HPDE6-E6E7 (cell line): ENCODE measurements around the gene HMG20A.

Source experiments
- DNase-seq: peaks from one replicate; pipeline ENCODE4 v3.0.0; 2011; ENCODE audit warnings: missing footprints; ENCODE audit errors: extremely low spot score

HMG20A gene

DNA sequence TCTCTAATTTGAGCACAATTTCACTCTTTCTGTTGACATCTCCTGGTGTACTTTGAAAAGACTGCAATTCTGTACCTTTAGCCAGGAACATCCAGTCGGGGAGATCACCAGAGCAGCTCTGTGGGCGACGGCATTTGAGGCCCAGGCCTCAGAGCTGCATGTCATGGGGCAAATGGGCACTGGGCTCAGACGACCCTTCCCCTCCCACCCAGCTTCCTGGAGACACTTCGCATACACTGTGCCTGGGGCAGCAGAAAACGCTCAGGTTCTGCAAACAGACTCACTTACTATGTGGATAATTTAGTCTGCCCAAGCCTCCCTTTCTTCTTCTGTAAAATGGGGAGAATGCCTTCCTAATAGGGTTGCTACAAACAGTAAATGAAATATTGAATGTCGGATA lies 96.9 kb downstream of the HMG20A start:
- no peak for DNase-seq

- DNase-seq: no peak
Measured at GRCh38 chr15:77518458-77518857, 97.8 kb downstream of the HMG20A start.

- no peak for DNase-seq
Measured at GRCh38 chr15:77519540-77519939, 98.9 kb downstream of the HMG20A start.

DNA sequence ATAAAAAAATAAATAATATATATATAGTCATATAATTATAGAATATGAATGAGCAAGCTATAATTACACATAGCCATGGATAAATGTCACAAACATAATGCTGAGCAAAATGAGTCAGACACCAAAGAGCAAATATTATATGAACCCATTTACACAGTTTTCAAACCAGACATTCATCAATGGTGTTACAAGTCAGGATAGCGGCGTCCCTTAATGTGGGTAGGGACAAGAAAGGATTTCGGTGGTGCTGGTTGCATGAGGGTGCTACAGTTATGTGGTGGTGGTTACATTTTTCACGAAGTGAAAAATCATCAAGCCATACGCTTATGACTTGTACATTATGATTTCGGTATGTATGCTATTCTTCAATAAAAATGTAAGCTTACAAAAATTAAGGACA lies 100.5 kb downstream of the HMG20A start:
- DNase-seq: no peak

- DNase-seq: no peak
Measured at GRCh38 chr15:77525400-77525811, 104.7 kb downstream of the HMG20A start.

DNA sequence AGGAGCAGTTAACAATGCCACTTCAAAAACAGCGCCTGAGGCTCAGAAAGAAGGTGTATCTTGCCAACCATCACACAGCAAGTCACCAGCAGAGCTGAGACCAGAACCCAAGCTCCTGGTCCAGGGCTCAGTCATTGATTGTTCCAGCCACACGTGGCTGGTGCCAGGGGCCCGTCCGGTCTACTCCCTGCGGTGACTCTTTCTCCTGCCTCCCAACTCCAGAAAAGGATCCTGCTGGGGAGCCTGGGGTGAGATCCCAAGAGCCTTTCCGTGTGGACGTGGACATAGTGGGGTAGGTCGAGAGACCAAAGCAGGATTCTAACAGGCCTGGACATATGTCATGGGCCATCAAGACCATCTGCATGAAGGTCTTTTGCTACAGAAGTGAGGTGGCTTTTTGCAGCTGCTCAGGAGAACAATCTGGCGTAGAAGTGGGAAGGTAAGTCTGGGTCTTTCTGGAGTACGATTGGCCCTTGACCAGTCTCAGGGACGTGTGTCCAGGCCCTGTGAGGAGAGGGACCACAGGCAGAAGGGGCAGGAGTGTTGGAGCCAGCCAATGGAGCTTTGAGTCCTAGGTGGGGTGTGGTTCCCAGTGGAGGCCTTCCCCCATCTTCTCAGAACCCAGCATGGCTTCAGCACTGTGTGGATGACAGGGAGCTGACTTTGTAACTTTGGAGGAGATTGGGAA lies 105.4 kb downstream of the HMG20A start:
- DNase-seq: no peak

DNA sequence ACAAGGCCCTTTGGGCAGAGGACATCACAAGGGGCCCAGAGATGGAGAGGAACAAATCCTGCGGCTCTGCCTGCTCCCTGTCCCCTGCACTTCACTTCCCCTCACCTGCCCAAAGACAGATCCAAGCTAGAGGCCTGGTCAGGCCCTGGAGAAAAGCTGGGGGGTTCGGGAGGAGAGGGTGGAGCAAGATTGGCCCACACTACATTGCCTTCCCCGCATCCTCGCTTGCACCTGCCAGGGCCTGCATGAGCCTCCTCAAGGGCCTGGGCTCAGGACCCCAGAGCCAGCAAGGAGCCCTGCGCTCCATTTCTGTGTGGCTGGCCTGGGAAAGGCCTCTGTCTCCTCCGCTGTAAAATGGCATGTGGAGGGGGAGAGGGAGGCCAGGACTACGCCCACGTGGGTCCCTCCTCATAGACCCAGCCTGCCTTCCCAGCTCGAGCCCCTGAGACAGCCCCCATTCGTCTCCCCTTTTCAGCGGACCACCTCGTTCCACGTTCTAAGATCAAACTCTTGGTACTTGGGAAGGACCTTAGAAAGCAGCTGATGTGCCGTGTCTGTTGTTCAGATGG lies 106.0 kb downstream of the HMG20A start:
- DNase-seq: no peak

GRCh38 chr15:77527164-77527778 lies 106.6 kb downstream of the HMG20A start:
- DNase-seq: no peak

GRCh38 chr15:77527831-77528231 lies 107.1 kb downstream of the HMG20A start:
- DNase-seq: no peak

- no peak for DNase-seq
Measured at GRCh38 chr15:77528290-77528967, 107.7 kb downstream of the HMG20A start.

DNA sequence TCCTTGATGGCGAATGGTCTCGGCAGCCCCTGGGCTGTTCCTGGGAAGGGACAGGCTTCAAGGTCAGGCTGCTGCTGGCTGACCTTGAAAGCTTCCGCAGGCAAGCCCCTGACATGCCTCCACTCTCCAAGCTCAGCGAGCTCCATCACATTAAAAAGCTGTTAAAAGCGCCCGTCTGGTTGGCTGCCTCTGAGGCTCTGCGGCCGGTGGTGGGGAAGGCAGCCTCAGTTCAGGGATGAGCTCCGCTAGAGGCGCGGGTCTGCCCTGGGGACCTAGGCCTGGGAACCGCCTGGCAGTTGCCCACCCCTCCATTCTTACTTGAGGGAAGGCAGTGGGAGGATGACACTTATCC lies 108.3 kb downstream of the HMG20A start:
- DNase-seq: no peak

GRCh38 chr15:77529394-77530159 lies 108.9 kb downstream of the HMG20A start:
- DNase-seq: no peak

GRCh38 chr15:77530576-77530975 lies 109.9 kb downstream of the HMG20A start:
- DNase-seq: no peak

DNA sequence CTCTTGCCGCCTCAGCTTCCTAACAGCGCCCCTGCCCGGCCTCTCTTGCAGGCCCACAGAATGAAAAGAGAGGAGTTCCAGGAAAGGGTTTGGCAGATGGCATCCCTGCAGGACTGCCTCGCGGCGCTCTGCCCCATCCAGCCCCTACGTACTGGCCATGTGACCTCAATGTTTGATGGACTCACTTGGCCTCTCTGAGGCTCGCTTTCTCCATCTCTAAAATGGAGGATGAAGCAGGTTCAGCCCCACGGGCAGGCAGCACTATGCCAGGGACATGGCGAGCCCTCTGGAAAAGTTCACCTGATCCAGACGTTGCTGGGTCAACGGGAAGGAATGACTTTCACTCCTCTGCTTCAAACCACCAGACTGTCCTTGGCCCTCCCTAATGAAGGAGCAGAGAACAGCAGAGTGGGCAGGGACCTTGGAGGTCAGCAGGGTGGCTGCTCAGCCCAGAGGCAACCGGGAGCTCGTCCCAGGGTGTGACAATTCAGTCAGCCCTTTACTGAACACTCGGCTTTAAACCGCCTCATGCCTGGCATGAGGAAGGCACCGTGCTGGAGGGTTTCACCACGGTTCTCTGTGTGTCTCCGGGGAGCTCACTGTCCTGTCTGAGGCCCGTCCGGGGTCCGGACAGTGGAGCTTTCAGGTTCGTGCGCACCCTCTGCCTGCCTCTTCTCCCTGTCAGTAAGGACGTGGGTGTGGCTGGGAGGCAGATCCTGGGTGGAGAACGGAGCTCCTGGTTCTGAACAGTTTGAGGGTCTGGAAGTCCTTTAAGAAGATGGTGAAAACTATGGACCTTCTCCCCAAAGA lies 110.7 kb downstream of the HMG20A start:
- DNase-seq: no peak

DNA sequence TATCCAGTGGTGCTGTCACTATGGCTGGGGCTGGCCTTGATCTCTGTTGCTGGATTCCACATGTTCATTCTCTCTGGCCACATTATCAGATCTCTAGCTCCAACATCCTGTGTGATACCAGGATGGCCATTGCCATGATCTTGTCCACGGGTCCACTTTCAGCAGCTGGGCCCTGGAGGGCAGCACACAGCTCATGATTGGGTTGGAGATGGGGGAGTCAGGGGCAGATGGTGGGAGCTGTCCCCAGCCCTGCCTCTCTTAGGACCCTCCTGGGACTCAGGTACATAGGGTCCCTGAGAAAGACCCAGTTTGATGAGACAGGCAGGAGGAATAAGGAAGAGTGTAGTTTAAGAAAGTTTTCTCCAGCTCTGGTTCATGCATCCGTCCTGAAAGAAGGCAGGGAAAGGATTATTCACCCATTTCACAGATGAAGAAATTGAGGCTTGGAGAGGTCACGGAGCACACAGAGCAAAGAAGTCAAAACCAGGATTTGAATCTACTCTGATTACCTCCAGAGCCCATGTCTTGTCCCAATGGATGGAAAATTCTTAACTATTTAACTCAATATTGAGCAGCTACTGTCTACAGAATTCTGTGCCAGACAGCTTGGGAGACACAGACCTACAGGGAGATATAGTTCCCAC lies 111.5 kb downstream of the HMG20A start:
- no peak for DNase-seq

- no peak for DNase-seq
Measured at GRCh38 chr15:77532846-77533245, 112.2 kb downstream of the HMG20A start.

DNA sequence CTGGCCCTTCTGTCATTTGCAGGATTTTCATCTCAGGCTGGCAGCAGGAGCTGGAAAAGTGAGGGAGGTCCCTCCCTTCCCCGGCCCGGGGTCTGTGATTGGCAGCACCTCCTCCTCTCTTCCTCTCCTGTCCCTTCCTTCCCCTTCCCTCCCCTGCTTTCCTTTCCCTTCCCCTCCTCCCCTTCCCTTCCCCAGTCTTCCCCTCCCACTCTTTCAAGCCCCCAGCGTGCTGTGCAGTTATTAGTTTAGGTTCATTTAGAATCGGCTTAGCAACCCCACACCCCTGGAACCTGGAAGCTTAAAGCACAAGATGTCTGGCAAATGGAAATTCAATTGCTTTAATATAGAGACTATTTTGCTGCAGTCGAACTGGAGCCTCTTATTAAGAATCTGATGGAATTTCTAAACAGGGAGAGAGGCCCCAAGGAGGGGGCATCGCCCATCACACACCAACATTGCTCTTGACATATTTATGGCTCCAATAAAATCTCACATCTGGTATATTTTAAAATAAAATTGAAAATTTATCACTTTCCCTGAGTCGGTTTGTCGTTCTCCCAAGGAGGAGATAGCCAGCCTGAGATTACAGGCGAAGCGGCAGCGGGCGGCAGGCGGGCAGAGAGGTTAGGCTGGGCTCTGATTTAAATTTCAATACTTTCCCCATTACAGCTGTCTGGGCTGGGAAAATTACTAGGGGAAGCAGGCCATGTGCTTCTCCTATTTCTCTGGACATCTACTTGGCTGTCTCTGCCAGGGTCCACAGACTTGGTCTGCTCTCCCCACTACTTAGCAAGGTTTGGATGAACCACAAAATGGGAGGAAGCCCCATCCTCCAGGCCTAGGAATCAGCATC lies 113.1 kb downstream of the HMG20A start:
- no peak for DNase-seq
